Breast epithelium (tissue), 4 donors: Measurements from ENCODE around the gene PABPC1L. TPM values are rescaled to one million over a fixed set of nuclear protein-coding genes. Genes with fewer than 3 reads are reported as not detected.

Experiments
- DNase-seq, 2 donors: peaks; one replicate each; pipeline ENCODE4 v3.0.0-alpha.2; 2019; ENCODE audit warnings: low spot score in 2 of 2
- H3K27ac ChIP-seq, 2 donors: fragments of 200-600 bp; sonication (generic) in 1 of 2; one replicate each; pipeline ENCODE4 v1.5.1; 2016 to 2019; ENCODE audit warnings: mild to moderate bottlenecking in 1 of 2
- H3K27me3 ChIP-seq, 2 donors: fragments of 200-600 bp; sonication (generic) in 1 of 2; one replicate each; pipeline versions ENCODE4 v1.5.1 to v1.6.0; 2017 to 2019; ENCODE audit warnings: control low read depth in 1 of 2, mild to moderate bottlenecking in 1 of 2
- H3K36me3 ChIP-seq: fragments of 200-600 bp; one replicate; pipeline ENCODE4 v1.5.1; 2019
- H3K4me1 ChIP-seq, 2 donors: fragments of 200-600 bp; sonication (generic); one replicate each; pipeline ENCODE4 v1.5.1; 2016 to 2019; ENCODE audit warnings: control low read depth in 1 of 2
- H3K4me3 ChIP-seq, 3 donors: fragments of 200-600 bp; sonication (generic); 1 replicate in 2 of 3; 2 replicates in 1 of 3; pipeline ENCODE4 v1.5.1; 2016 to 2019; ENCODE audit warnings: mild to moderate bottlenecking in 3 of 3, moderate library complexity in 2 of 3
- H3K9me3 ChIP-seq, 2 donors: fragments of 200-600 bp; sonication (generic) in 1 of 2; one replicate each; pipeline ENCODE4 v1.5.1; 2016 to 2019; ENCODE audit warnings: control low read depth in 1 of 2
- POLR2A ChIP-seq: fragments of 450-650 bp; IDR thresholded peaks from one replicate; pipeline ENCODE4 v1.6.1; 2016; ENCODE audit warnings: antibody characterized with exemption, mild to moderate bottlenecking, moderate library complexity
- POLR2AphosphoS5 ChIP-seq, 3 donors: sonication (generic); formaldehyde crosslinking; IDR thresholded peaks; one replicate each; pipeline ENCODE4 v1.6.1; 2017; ENCODE audit warnings: antibody characterized with exemption in 3 of 3
- intact Hi-C: fragments of 100-400 bp; cut with DNase I; formaldehyde crosslinking; loops from one replicate; pipeline ENCODE4 v1.15.1; 2023; ENCODE audit warnings: low total_unique reads
- total RNA-seq, 3 donors: library from RNA; depleted of rRNA; stranded (reverse); fragments of >200 nt; gene quantifications; one replicate each; pipeline ENCODE4 v1.1.0, GENCODE V29; 2016
- TF ChIP-seq, protein P1 (sequence below), 3 donors: fragments of 450-650 bp; IDR thresholded peaks; one replicate each; pipeline ENCODE4 v1.5.1; 2016 to 2017; ENCODE audit warnings: antibody characterized with exemption in 3 of 3, mild to moderate bottlenecking in 3 of 3, moderate library complexity in 3 of 3

Gene PABPC1L
- total RNA-seq, 3 donors from 2014 or later, result 6.9 to 55.3 (median 28.8) TPM

- no peaks in the 10 kb centered on the region for H3K36me3 ChIP-seq
- H3K4me3 ChIP-seq, result no peak overlapping the region
- H3K4me1 ChIP-seq, result no peaks in the 10 kb centered on the region
- H3K27ac ChIP-seq, result no peak overlapping the region
- no peaks in the 10 kb centered on the region for H3K27me3 ChIP-seq
- H3K9me3 ChIP-seq, result no peaks in the 10 kb centered on the region
- intact Hi-C loops, result no loop called here
- no peak for TF ChIP-seq POLR2A
- no peak for TF ChIP-seq POLR2AphosphoS5 (IDR thresholded peaks at IDR 0.05)
- TF ChIP-seq, protein P1, sequence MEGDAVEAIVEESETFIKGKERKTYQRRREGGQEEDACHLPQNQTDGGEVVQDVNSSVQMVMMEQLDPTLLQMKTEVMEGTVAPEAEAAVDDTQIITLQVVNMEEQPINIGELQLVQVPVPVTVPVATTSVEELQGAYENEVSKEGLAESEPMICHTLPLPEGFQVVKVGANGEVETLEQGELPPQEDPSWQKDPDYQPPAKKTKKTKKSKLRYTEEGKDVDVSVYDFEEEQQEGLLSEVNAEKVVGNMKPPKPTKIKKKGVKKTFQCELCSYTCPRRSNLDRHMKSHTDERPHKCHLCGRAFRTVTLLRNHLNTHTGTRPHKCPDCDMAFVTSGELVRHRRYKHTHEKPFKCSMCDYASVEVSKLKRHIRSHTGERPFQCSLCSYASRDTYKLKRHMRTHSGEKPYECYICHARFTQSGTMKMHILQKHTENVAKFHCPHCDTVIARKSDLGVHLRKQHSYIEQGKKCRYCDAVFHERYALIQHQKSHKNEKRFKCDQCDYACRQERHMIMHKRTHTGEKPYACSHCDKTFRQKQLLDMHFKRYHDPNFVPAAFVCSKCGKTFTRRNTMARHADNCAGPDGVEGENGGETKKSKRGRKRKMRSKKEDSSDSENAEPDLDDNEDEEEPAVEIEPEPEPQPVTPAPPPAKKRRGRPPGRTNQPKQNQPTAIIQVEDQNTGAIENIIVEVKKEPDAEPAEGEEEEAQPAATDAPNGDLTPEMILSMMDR (IDR thresholded peaks at IDR 0.05), result no peak
- DNase-seq, result no peak
These were observed 22.1 kb downstream of the PABPC1L start for GRCh38 chr20:44931911-44932310.

DNA sequence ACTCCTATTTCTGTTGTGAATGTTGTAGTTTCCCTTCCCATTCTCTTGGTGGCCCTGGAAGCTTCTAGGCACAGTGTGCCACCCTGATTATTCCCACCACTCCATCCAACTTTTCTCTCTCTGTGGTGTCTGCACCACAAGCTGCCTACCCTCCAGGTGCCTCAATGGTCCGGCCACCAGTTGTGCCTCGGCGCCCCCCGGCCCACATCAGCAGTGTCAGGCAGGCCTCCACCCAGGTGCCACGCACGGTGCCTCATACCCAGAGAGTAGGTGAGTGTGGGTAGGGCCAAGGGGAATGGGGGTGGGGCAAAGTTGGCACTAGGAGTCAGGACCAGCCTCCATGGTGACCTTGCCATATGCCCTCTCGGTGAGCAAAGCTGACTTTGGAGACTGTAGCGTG, 23.1 kb downstream of the PABPC1L start:
- TF ChIP-seq, protein P1 (IDR thresholded peaks at IDR 0.05), result no peak
- no peak for TF ChIP-seq POLR2AphosphoS5 (IDR thresholded peaks at IDR 0.05)
- TF ChIP-seq POLR2A, result no peak

GRCh38 chr20:44936510-44936909, 26.6 kb downstream of the PABPC1L start:
- H3K4me3 ChIP-seq, result no peak overlapping the region
- DNase-seq, result no peak
- TF ChIP-seq POLR2AphosphoS5 (IDR thresholded peaks at IDR 0.05), result no peak
- TF ChIP-seq, protein P1 (IDR thresholded peaks at IDR 0.05), result no peak
- TF ChIP-seq POLR2A, result no peak
- H3K27me3 ChIP-seq, result no peaks in the 10 kb centered on the region
- H3K27ac ChIP-seq, result no peak overlapping the region
- intact Hi-C loops, result no loop called here
- H3K4me1 ChIP-seq, result no peaks in the 10 kb centered on the region
- H3K9me3 ChIP-seq, result no peaks in the 10 kb centered on the region
- no peaks in the 10 kb centered on the region for H3K36me3 ChIP-seq

More for the DNA sequence above, 23.1 kb downstream of the PABPC1L start:
- no peaks in the 10 kb centered on the region for H3K36me3 ChIP-seq
- H3K4me1 ChIP-seq, result no peaks in the 10 kb centered on the region
- no peak overlapping the region for H3K27ac ChIP-seq
- no peak for DNase-seq
- no peak overlapping the region for H3K4me3 ChIP-seq
- intact Hi-C loops, result no loop called here
- H3K9me3 ChIP-seq, result no peaks in the 10 kb centered on the region
- no peaks in the 10 kb centered on the region for H3K27me3 ChIP-seq

GRCh38 chr20:44938637-44939036, 28.8 kb downstream of the PABPC1L start:
- H3K36me3 ChIP-seq, result peaks cover 15% of the 10 kb centered on the region
- peak overlapping the region in 1 of 2 donors; percentile 19 for H3K27ac ChIP-seq
- no peak overlapping the region for H3K4me3 ChIP-seq
- no peaks in the 10 kb centered on the region for H3K4me1 ChIP-seq
- no peak for TF ChIP-seq POLR2A
- TF ChIP-seq, protein P1 (IDR thresholded peaks at IDR 0.05), result no peak
- TF ChIP-seq POLR2AphosphoS5 (IDR thresholded peaks at IDR 0.05), result no peak
- H3K27me3 ChIP-seq, result no peaks in the 10 kb centered on the region
- no peaks in the 10 kb centered on the region for H3K9me3 ChIP-seq
- no peak for DNase-seq
- intact Hi-C loops, result no loop called here

DNA sequence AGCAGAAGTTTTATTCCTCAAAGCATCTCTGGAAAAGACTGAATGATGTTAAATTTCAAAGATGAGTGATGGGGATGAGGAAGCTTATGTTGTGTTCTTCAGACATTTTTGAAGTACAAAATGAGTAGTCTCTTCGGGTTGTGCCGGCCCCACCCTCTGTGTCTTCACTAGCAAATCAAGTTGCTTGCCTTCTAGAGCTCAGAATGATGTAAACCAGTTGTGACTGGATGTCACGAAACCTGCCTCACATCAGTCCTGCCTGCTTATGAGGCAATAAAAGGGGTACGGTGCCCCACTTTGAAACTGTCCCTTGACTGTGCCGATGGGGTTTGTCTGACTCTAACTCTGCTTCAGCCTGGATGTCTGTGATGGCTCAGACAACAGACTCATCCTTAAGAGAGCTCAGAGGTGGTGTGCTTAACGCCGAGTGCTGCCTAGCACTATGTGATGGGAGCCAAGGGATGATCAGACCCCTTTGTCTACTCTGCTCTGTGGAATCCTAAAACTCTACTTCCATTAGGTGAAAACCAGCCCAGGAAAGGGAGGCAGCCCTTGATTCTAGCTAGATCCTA, 31.3 kb downstream of the PABPC1L start:
- TF ChIP-seq, protein P1 (IDR thresholded peaks at IDR 0.05), result no peak
- TF ChIP-seq POLR2A (no peak), POLR2AphosphoS5 (IDR thresholded peaks at IDR 0.05) (no peak)
- DNase-seq, result no peak
- H3K27me3 ChIP-seq, result no peaks in the 10 kb centered on the region
- peaks cover 15% of the 10 kb centered on the region for H3K36me3 ChIP-seq
- intact Hi-C loops, result loop anchor here (1.0 kb wide), 1 partner anchor 18 kb away; no protein-coding TSS in a partner anchor
- H3K4me3 ChIP-seq, result no peak overlapping the region
- H3K9me3 ChIP-seq, result no peaks in the 10 kb centered on the region
- no peaks in the 10 kb centered on the region for H3K4me1 ChIP-seq
- no peak overlapping the region for H3K27ac ChIP-seq
